ENCODE data around the gene MOV10L1.

Gene MOV10L1

GRCh38 chr22:50175921-50176849, 86.4 kb downstream of the MOV10L1 start:
- no peak for DNase-seq (ENCODE audit: low read depth in 2 of 2)

DNA sequence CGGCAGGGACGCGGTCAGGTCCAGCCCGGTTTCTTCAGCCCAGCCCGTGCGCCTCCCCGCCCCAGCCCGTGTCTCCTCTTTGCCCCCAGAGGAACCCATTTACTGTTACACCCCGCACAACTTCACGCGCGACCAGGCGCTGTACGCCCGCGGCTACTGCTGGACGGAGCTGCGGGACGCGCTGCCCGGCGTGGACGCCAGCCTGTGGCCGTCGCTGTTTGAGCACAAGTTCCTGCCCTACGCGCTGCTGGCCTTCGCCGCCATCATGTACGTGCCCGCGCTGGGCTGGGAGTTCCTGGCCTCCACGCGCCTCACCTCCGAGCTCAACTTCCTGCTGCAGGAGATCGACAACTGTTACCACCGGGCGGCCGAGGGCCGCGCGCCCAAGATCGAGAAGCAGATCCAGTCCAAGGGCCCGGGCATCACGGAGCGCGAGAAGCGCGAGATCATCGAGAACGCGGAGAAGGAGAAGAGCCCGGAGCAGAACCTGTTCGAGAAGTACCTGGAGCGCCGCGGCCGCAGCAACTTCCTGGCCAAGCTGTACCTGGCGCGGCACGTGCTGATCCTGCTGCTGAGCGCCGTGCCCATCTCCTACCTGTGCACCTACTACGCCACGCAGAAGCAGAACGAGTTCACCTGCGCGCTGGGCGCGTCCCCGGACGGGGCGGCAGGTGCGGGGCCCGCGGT, 87.2 kb downstream of the MOV10L1 start:
- DNase-seq (ENCODE audit: low read depth in 2 of 2), result no peak

- no peak for DNase-seq (ENCODE audit: low read depth in 2 of 2)
Observed at GRCh38 chr22:50177537-50178470, 88.0 kb downstream of the MOV10L1 start.

DNA sequence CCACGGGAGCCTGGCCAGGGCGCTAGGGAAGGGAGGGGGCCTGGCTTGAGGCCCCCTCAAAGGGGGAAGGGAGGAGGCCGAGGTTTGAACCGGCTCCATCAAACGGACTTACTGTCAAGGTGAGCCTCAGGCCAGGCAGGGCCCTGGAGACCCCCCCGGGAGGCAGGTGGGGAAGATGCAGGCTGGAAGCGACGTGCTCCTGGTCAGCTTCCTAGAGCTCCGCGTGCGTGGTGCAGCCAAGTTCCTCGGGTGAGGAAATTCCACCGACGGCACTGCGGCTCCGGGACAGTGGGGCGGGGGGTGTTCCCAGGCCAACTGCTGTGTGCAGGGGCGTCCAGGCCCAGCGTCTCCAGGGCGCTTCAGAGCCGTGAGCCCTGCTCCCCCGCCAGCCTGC, 88.7 kb downstream of the MOV10L1 start:
- no peak for DNase-seq (ENCODE audit: low read depth in 2 of 2)

- DNase-seq (ENCODE audit: low read depth in 2 of 2), result no peak
Observed at GRCh38 chr22:50178871-50179869, 89.4 kb downstream of the MOV10L1 start.

GRCh38 chr22:50179937-50180726, 90.3 kb downstream of the MOV10L1 start:
- DNase-seq (ENCODE audit: low read depth in 2 of 2), result no peak

DNA sequence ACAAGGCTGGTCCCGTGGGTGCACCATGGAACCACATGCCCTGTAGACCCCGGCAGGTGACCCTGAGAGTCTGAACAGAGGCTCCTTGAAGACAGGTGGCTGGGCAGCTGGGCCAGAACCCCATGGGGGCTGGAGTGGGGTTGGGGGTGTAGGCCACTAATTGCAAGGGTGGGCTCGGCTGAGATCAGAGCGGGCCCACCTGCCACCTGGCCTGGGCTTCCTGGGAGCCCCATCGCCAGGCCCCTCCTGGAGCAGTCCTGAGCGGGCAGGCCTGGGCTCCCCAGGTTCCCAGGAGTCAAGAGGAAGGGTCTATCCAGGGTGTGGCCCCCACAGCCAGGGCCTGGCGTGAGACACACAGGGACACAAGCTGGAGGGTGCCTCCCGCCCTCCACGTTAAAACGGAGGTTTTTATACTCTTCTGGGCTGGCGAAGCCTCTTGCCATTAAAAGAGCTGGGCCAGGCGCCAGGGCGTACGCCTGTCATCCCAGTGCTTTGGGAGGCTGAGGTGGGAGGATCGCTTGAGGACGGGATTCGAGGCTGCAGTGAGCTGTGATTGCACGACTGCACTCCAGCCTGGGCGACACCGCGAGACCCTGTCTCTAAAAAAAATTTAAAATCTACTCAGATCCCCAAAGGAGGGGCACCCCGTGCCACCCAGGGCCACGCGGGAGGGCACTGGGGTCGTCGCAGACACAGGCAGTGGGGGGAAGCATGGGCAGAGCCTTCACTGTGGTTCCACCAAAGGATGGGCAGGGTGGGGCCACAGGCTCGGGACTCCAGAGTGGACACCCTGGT, 91.1 kb downstream of the MOV10L1 start:
- DNase-seq (ENCODE audit: low read depth in 2 of 2), result no peak

- no peak for DNase-seq (ENCODE audit: low read depth in 2 of 2)
Observed at GRCh38 chr22:50182176-50183081, 92.6 kb downstream of the MOV10L1 start.

- no peak for DNase-seq (ENCODE audit: low read depth in 2 of 2)
Observed at GRCh38 chr22:50183141-50183971, 93.5 kb downstream of the MOV10L1 start.

DNA sequence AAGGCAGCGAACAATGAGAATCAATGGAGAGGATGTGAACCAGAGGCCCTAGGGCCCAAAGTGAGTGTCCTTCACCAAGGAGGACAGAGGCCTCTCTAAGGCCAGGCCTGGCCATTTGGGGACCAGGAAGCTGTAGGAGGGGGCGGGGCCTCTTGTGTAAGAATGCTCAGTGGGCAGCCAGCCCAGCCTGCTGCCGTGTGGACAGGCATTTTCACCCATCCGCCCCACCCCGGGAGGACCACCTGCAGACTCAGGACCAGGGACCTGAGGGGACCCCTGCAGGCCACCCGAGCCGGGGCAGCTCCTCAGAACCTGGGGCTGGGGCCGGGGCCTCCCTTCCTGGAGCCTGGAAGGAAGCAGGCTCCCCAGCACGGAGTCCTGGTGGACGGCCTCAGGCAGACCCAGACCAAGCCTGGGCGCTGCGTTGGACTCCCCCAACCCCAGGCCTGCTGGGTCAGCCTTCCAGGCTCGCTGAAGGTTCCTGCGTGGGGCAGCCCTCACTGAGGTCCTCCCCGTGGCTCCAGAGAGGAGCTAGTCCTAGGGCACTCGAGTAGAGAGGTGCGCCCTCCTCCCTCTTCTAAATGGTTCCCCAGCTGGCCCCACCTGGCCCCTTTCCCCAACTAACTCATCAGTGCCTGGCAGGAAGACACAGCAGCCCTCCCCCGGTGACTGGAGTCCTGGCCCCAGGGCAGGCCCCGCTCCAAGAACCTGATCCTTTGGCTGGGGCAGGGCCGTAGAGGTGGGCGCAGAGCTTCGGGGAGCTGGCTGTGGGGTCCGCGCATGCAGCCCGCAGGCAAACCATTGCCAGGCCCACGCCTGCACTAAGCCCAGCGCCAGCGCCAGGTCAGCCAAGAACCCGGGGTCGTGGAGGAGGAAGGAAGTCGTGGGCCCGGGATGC, 94.4 kb downstream of the MOV10L1 start:
- no peak for DNase-seq (ENCODE audit: low read depth in 2 of 2)

- no peak for DNase-seq (ENCODE audit: low read depth in 2 of 2)
Observed at GRCh38 chr22:50184902-50185374, 95.1 kb downstream of the MOV10L1 start.

DNA sequence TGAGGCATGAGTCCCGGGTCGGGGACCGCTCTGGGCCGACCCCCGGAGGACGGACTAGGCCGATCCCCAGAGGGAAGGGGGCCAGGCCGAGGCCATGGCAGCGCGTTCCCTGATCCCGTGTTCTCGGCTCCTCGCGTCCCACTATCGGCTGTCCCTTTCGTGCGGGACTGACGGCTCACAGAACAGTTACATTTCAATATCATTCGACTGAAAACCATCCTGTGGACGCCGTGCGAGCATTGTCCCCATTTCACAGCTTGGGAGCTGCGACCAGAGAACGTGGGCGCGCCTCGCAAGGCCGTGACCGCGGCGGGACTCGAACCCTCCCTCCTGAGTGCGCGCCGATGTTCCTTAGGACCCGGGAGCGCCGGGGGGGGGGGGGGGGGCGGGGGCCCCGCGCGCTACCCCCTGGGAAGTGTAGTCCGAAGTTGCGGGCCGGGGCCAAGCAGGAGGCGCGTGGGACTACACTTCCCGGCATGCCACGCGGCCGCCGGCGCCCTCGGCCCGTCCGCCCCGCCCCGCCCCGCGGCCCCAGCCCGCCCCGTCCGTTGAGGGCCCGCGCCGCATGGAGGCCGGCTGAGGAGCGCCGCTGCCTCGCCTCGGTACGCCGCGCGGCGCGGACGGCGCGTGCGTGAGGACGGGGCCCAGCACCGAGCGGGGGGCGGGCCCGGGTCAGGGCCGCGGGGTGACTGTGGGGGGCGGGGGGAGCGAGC, 95.7 kb downstream of the MOV10L1 start, which contains the start of gene TRABD:
Gene TRABD, plus strand, starts transcription at position 539 of the 713 bp plus-strand sequence. CDS start 7,148 bp downstream, outside the sequence.
- DNase-seq (ENCODE audit: low read depth in 2 of 2), result peak; percentile 77 to 90

- DNase-seq (ENCODE audit: low read depth in 2 of 2), result no peak
Observed at GRCh38 chr22:50186181-50186714, 96.4 kb downstream of the MOV10L1 start.

DNA sequence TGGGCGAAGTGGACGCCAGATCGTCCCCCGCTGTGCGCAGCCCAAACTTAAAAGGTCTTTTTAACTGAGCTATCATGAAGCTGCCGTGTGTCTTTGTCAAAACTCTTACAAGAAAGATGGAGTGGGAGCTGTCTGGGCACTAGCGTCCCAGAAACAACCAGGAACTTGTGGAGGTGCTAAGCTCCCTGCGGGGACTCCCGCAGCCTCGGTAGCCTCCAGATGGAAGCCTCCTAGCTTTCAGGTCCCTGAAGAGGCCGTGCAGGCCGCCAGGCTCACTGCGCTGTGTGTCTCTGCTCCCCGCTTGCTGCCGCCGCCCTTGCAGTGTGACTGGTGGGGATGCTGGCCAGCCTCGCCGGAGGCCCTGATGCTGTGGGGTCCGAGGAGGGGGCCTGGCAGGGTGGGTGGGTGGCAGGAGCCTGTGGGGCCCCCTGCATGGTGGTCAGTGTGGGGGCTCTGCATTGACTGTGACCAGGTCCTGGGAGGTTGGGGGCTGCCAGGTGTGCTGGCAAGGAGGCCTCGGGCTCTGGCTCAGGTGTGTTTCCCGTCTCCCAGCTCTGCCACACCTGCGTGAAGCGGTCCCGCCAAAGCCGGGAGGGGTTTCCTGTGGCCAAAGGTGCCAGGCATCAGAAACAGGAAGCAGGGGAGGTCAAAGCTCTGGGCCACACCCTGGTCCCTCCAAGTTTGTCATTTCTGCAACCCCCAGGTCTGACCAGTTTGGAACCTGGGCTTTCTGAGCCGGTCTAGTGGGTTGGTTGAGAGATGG, 97.1 kb downstream of the MOV10L1 start:
- DNase-seq (ENCODE audit: low read depth in 2 of 2), result no peak

All from stimulated activated CD4-positive, alpha-beta T cell treated with anti-CD3 and anti-CD28 coated beads, Interleukin-1b, Interleukin-23, amount 100 ng/mL, for 4 hours (primary cell).